ENCODE measurements around the gene KDM2B.

Gene KDM2B

GRCh38 chr12:121461048-121461447 is 119.8 kb downstream of the KDM2B start:
- DNase-seq (ENCODE audit: low read depth in 2 of 2), result no peak

GRCh38 chr12:121456551-121456950 is 124.3 kb downstream of the KDM2B start:
- no peak for DNase-seq (ENCODE audit: low read depth in 2 of 2)

GRCh38 chr12:121455766-121456420 is 124.9 kb downstream of the KDM2B start:
- DNase-seq (ENCODE audit: low read depth in 2 of 2), result no peak

- DNase-seq (ENCODE audit: low read depth in 2 of 2), result no peak
Observed at GRCh38 chr12:121454921-121455320, 125.9 kb downstream of the KDM2B start.

- DNase-seq (ENCODE audit: low read depth in 2 of 2), result no peak
Observed at GRCh38 chr12:121453629-121454028, 127.2 kb downstream of the KDM2B start.

- no peak for DNase-seq (ENCODE audit: low read depth in 2 of 2)
Observed at GRCh38 chr12:121452985-121453360, 127.8 kb downstream of the KDM2B start.

- DNase-seq (ENCODE audit: low read depth in 2 of 2), result no peak
Observed at GRCh38 chr12:121452340-121452984, 128.4 kb downstream of the KDM2B start.

- no peak for DNase-seq (ENCODE audit: low read depth in 2 of 2)
Observed at GRCh38 chr12:121451961-121452339, 128.9 kb downstream of the KDM2B start.

- no peak for DNase-seq (ENCODE audit: low read depth in 2 of 2)
Observed at GRCh38 chr12:121448771-121449315, 132.0 kb downstream of the KDM2B start.

GRCh38 chr12:121446750-121447149 is 134.1 kb downstream of the KDM2B start:
- no peak for DNase-seq (ENCODE audit: low read depth in 2 of 2)

GRCh38 chr12:121444842-121445202 is 136.0 kb downstream of the KDM2B start:
- no peak for DNase-seq (ENCODE audit: low read depth in 2 of 2)

GRCh38 chr12:121443911-121444841 is 136.6 kb downstream of the KDM2B start:
- no peak for DNase-seq (ENCODE audit: low read depth in 2 of 2)

- DNase-seq (ENCODE audit: low read depth in 2 of 2), result peak; percentile 60 to 61
Observed at GRCh38 chr12:121443193-121443870, 137.5 kb downstream of the KDM2B start.

GRCh38 chr12:121442028-121442948 is 138.5 kb downstream of the KDM2B start:
- DNase-seq (ENCODE audit: low read depth in 2 of 2), result no peak

GRCh38 chr12:121441555-121441954 is 139.3 kb downstream of the KDM2B start:
- DNase-seq (ENCODE audit: low read depth in 2 of 2), result no peak

- DNase-seq (ENCODE audit: low read depth in 2 of 2), result no peak
Observed at GRCh38 chr12:121440768-121441167, 140.1 kb downstream of the KDM2B start.

GRCh38 chr12:121439715-121440114 is 141.1 kb downstream of the KDM2B start:
- no peak for DNase-seq (ENCODE audit: low read depth in 2 of 2)

GRCh38 chr12:121438905-121439304 is 141.9 kb downstream of the KDM2B start:
- DNase-seq (ENCODE audit: low read depth in 2 of 2), result no peak

- DNase-seq (ENCODE audit: low read depth in 2 of 2), result no peak
Observed at GRCh38 chr12:121436706-121437105, 144.1 kb downstream of the KDM2B start.

GRCh38 chr12:121432740-121433480 is 147.9 kb downstream of the KDM2B start:
- no peak for DNase-seq (ENCODE audit: low read depth in 2 of 2)
